ENCODE results near the gene LYRM4. TPM values are rescaled to one million over a fixed set of nuclear protein-coding genes. Genes with fewer than 3 reads are reported as not detected.

The LYRM4 gene
- total RNA-seq, 2 experiments from 2014 or later = 24.8 to 28.1 TPM

DNA sequence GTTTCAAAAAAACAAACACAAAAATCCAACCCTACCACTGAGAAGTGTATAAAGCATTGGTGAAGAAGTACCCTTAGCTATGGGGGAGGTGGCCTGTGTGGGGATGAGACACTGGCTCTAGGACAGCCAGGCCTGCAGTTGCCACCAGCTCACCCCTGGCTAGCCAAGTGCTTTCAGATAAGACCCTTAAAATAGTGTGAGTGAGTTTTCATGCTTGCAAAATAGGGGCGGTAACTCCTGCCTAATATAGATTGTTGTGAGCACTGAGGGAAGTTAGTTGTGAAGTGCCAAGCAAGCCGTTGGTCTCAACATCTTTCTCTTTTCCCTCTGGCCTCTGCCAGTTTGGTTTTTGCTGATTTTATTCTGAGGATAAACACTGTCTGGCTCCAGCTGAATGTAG lies 164.3 kb downstream of the LYRM4 start:
- no peak overlapping the region for H3K27ac Mint-ChIP-seq
- Histone ChIP-seq H3K27me3 (ENCODE audit: control insufficient read depth in 1 of 2, insufficient read depth in 2 of 2, low read length in 2 of 2) (peaks cover 0 to 3% of the 10 kb centered on the region in 2 experiments), H3K4me1 (ENCODE audit: insufficient read depth, low read length) (no peaks in the 10 kb centered on the region), H3K36me3 (ENCODE audit: insufficient read depth, low read length) (no peaks in the 10 kb centered on the region), H3K4me3 (ENCODE audit: low read length) (no peak overlapping the region), H3K9me3 (ENCODE audit: control insufficient read depth in 1 of 2, insufficient read depth in 1 of 2, low read length in 2 of 2) (no peaks in the 10 kb centered on the region), H3K27ac (ENCODE audit: low read depth in 1 of 2, low read length in 2 of 2) (no peak overlapping the region)
- intact Hi-C loops (cut with DNase I, micrococcal nuclease) = no loop called here
- no peak overlapping the region for H3K4me3 Mint-ChIP-seq
- no peaks in the 10 kb centered on the region for H3K9me3 Mint-ChIP-seq
- ATAC-seq (ENCODE audit: poor library complexity) (no peak), DNase-seq (no peak)
- no peak for TF ChIP-seq CTCF (IDR thresholded peaks at IDR 0.05)
- ChIA-PET POLR2A (no interaction called here), CTCF (no interaction called here)
- H3K4me1 Mint-ChIP-seq (ENCODE audit: low read depth) = peaks cover 8% of the 10 kb centered on the region
- H3K36me3 Mint-ChIP-seq (ENCODE audit: low read depth) = no peaks in the 10 kb centered on the region
- H3K27me3 Mint-ChIP-seq = peaks cover 10% of the 10 kb centered on the region

DNA sequence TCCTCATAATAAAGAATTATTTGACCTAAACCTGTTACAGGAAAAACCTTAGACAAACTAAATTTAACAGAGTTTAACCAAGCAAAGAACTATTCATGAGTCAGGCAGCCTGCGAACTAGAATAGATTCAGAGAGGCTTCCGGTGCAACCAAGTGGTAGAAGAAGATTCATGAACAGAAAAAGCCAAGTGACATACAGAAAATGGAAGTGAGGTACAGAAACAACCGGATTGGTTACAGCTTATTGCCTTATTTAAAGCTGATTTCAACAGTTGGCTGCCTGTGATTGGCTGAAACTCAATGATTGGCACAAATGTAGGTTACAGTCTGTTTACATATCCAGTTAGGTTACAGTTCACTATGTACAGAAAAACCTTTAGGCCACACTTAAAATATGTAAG lies 165.5 kb downstream of the LYRM4 start:
- Mint-ChIP-seq H3K4me3 (no peak overlapping the region), H3K27me3 (peaks cover 22% of the 10 kb centered on the region), H3K27ac (no peak overlapping the region), H3K9me3 (no peaks in the 10 kb centered on the region), H3K4me1 (ENCODE audit: low read depth) (peaks cover 19% of the 10 kb centered on the region), H3K36me3 (ENCODE audit: low read depth) (no peaks in the 10 kb centered on the region)
- H3K27ac ChIP-seq (ENCODE audit: low read depth in 1 of 2, low read length in 2 of 2) = no peak overlapping the region
- DNase-seq = no peak
- TF ChIP-seq CTCF (IDR thresholded peaks at IDR 0.05) = no peak
- H3K9me3 ChIP-seq (ENCODE audit: control insufficient read depth in 1 of 2, insufficient read depth in 1 of 2, low read length in 2 of 2) = no peaks in the 10 kb centered on the region
- no peaks in the 10 kb centered on the region for H3K36me3 ChIP-seq (ENCODE audit: insufficient read depth, low read length)
- CTCF ChIA-PET = no interaction called here
- POLR2A ChIA-PET = no interaction called here
- peaks cover 3 to 9% of the 10 kb centered on the region in 2 experiments for H3K27me3 ChIP-seq (ENCODE audit: control insufficient read depth in 1 of 2, insufficient read depth in 2 of 2, low read length in 2 of 2)
- ATAC-seq (ENCODE audit: poor library complexity) = no peak
- intact Hi-C loops (cut with DNase I, micrococcal nuclease) = no loop called here
- no peaks in the 10 kb centered on the region for H3K4me1 ChIP-seq (ENCODE audit: insufficient read depth, low read length)
- H3K4me3 ChIP-seq (ENCODE audit: low read length) = no peak overlapping the region

DNA sequence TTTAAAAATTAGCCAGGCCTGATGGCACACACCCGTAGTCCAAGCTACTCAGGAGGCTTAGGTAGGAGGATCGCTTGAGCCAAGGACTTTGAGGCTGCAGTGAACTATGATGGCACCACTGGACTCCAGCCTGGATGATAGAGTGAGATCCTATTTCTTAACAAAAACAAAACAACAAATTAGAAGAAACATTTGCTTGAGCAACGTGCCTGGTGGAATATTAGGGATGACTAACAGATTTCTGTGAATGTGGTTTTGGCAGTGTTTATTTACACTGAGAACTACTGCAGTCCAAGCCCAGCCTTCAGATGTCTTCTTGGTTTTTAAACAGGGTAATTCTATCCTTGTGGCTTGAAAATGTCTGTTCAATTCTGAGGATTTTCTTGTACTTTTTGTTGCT lies 166.4 kb downstream of the LYRM4 start:
- intact Hi-C loops (cut with DNase I, micrococcal nuclease) = no loop called here
- Histone ChIP-seq H3K9me3 (ENCODE audit: control insufficient read depth in 1 of 2, insufficient read depth in 1 of 2, low read length in 2 of 2) (no peaks in the 10 kb centered on the region), H3K27me3 (ENCODE audit: control insufficient read depth in 1 of 2, insufficient read depth in 2 of 2, low read length in 2 of 2) (peaks cover 12 to 13% of the 10 kb centered on the region in 2 experiments), H3K27ac (ENCODE audit: low read depth in 1 of 2, low read length in 2 of 2) (no peak overlapping the region), H3K36me3 (ENCODE audit: insufficient read depth, low read length) (no peaks in the 10 kb centered on the region), H3K4me1 (ENCODE audit: insufficient read depth, low read length) (no peaks in the 10 kb centered on the region), H3K4me3 (ENCODE audit: low read length) (no peak overlapping the region)
- peaks cover 19% of the 10 kb centered on the region for H3K4me1 Mint-ChIP-seq (ENCODE audit: low read depth)
- peaks cover 30% of the 10 kb centered on the region for H3K27me3 Mint-ChIP-seq
- DNase-seq (no peak), ATAC-seq (ENCODE audit: poor library complexity) (no peak)
- H3K36me3 Mint-ChIP-seq (ENCODE audit: low read depth) = no peaks in the 10 kb centered on the region
- no peak overlapping the region for H3K4me3 Mint-ChIP-seq
- H3K9me3 Mint-ChIP-seq = no peaks in the 10 kb centered on the region
- no peak for TF ChIP-seq CTCF (IDR thresholded peaks at IDR 0.05)
- ChIA-PET POLR2A (no interaction called here), CTCF (no interaction called here)
- no peak overlapping the region for H3K27ac Mint-ChIP-seq

All from CD4-positive, alpha-beta T cell (primary cell).